Vagina (tissue), 2 donors: Measurements from ENCODE around the gene CRADD. TPM values are rescaled to one million over a fixed set of nuclear protein-coding genes. Genes with fewer than 3 reads are reported as not detected.
"Not testable (repeated sequence)": the region's sequence is repeated elsewhere in the genome, so short reads cannot be mapped to it uniquely, and the experiment has no call there.

Experiments used
- DNase-seq, 2 donors: peaks; one replicate each; pipeline ENCODE4 v3.0.0-alpha.2; 2017; ENCODE audit errors: extremely low spot score in 2 of 2
- H3K27ac ChIP-seq: fragments of 200-600 bp; sonication (generic); one replicate; pipeline ENCODE4 v1.5.1; 2019
- H3K27me3 ChIP-seq: fragments of 200-600 bp; sonication (generic); one replicate; pipeline ENCODE4 v1.5.1; 2019
- H3K36me3 ChIP-seq, 2 donors: fragments of 200-600 bp; sonication (generic); one replicate each; pipeline ENCODE4 v1.5.1; 2017 to 2019
- H3K4me1 ChIP-seq: fragments of 200-600 bp; sonication (generic); one replicate; pipeline ENCODE4 v1.5.1; 2019
- H3K4me3 ChIP-seq, 2 donors: fragments of 200-600 bp; sonication (generic); 1 replicate in 1 of 2; 2 replicates in 1 of 2; pipeline ENCODE4 v1.5.1; 2016 to 2019
- H3K9me3 ChIP-seq: fragments of 200-600 bp; sonication (generic); one replicate; pipeline ENCODE4 v1.5.1; 2019
- CTCF ChIP-seq, 3 experiments: fragments of 450-650 bp in 2 of 3; fragments of 200-600 bp in 1 of 3; sonication (generic) in 1 of 3; IDR thresholded peaks; one replicate each; pipeline ENCODE4 v1.5.1; 2017 to 2019; ENCODE audit warnings: antibody characterized with exemption in 3 of 3, mild to moderate bottlenecking in 2 of 3, moderate library complexity in 2 of 3
- POLR2A ChIP-seq, 2 donors: fragments of 450-650 bp; IDR thresholded peaks; one replicate each; pipeline ENCODE4 v1.6.1; 2017; ENCODE audit warnings: antibody characterized with exemption in 2 of 2, mild to moderate bottlenecking in 2 of 2, moderate library complexity in 2 of 2
- POLR2AphosphoS5 ChIP-seq, 2 donors: sonication (generic); formaldehyde crosslinking; IDR thresholded peaks; one replicate each; pipeline ENCODE4 v1.9.0; 2017; ENCODE audit warnings: antibody characterized with exemption in 2 of 2, mild to moderate bottlenecking in 2 of 2, low read depth in 1 of 2; ENCODE audit not compliant: insufficient read depth in 1 of 2
- intact Hi-C: fragments of 100-400 bp; cut with DNase I; formaldehyde crosslinking; loops from one replicate; pipeline ENCODE4 v1.15.1; 2023
- total RNA-seq: library from RNA; depleted of rRNA; stranded (reverse); fragments of >200 nt; gene quantifications from one replicate; pipeline ENCODE4 v1.2.3, GENCODE V29; 2016

CRADD gene
- total RNA-seq, 1 donor from 2014 or later, result 40.8 TPM

- Histone ChIP-seq H3K9me3 (peaks cover 9% of the 10 kb centered on the region), H3K4me3 (no peak overlapping the region), H3K27ac (no peak overlapping the region), H3K27me3 (no peaks in the 10 kb centered on the region), H3K4me1 (peaks cover under 1% of the 10 kb centered on the region), H3K36me3 (no peaks in the 10 kb centered on the region)
- TF ChIP-seq POLR2AphosphoS5 (IDR thresholded peaks at IDR 0.05; ENCODE audit: insufficient read depth in 1 of 2, low read depth in 1 of 2) (no peak), POLR2A (IDR thresholded peaks at IDR 0.05) (no peak), CTCF (IDR thresholded peaks at IDR 0.05) (no peak)
- intact Hi-C loops, result no loop called here
- DNase-seq, result no peak
Measured at GRCh38 chr12:93862424-93862823, 185.2 kb downstream of the CRADD start.

GRCh38 chr12:93865751-93866150, 188.6 kb downstream of the CRADD start:
- no peak for DNase-seq
- intact Hi-C loops, result no loop called here
- H3K9me3 ChIP-seq, result peaks cover 9% of the 10 kb centered on the region

GRCh38 chr12:93868771-93869170, 191.6 kb downstream of the CRADD start:
- no peaks in the 10 kb centered on the region for H3K36me3 ChIP-seq
- no peaks in the 10 kb centered on the region for H3K4me1 ChIP-seq
- H3K27ac ChIP-seq, result no peak overlapping the region
- no peak for DNase-seq
- TF ChIP-seq CTCF (IDR thresholded peaks at IDR 0.05), result no peak
- TF ChIP-seq POLR2A (IDR thresholded peaks at IDR 0.05), result no peak
- no peak for TF ChIP-seq POLR2AphosphoS5 (IDR thresholded peaks at IDR 0.05; ENCODE audit: insufficient read depth in 1 of 2, low read depth in 1 of 2)
- H3K4me3 ChIP-seq, result no peak overlapping the region
- no peaks in the 10 kb centered on the region for H3K27me3 ChIP-seq
- intact Hi-C loops, result no loop called here
- H3K9me3 ChIP-seq, result peaks cover 16% of the 10 kb centered on the region

More at GRCh38 chr12:93865751-93866150, 188.6 kb downstream of the CRADD start:
- H3K4me3 ChIP-seq, result no peak overlapping the region
- no peaks in the 10 kb centered on the region for H3K4me1 ChIP-seq
- no peaks in the 10 kb centered on the region for H3K27me3 ChIP-seq
- H3K27ac ChIP-seq, result no peak overlapping the region
- TF ChIP-seq POLR2AphosphoS5 (IDR thresholded peaks at IDR 0.05; ENCODE audit: insufficient read depth in 1 of 2, low read depth in 1 of 2), result no peak
- TF ChIP-seq CTCF (IDR thresholded peaks at IDR 0.05), result no peak
- no peak for TF ChIP-seq POLR2A (IDR thresholded peaks at IDR 0.05)
- H3K36me3 ChIP-seq, result no peaks in the 10 kb centered on the region

- DNase-seq, result no peak
- Histone ChIP-seq H3K9me3 (peaks cover 15% of the 10 kb centered on the region), H3K27me3 (no peaks in the 10 kb centered on the region), H3K27ac (no peak overlapping the region), H3K36me3 (no peaks in the 10 kb centered on the region), H3K4me1 (no peaks in the 10 kb centered on the region), H3K4me3 (no peak overlapping the region)
- TF ChIP-seq POLR2AphosphoS5 (IDR thresholded peaks at IDR 0.05; ENCODE audit: insufficient read depth in 1 of 2, low read depth in 1 of 2) (no peak), CTCF (IDR thresholded peaks at IDR 0.05) (no peak), POLR2A (IDR thresholded peaks at IDR 0.05) (no peak)
- intact Hi-C loops, result no loop called here
Measured at GRCh38 chr12:93870020-93870795, 193.0 kb downstream of the CRADD start.

GRCh38 chr12:93871566-93871965, 194.4 kb downstream of the CRADD start:
- H3K4me3 ChIP-seq, DNase-seq, H3K27me3 ChIP-seq, H3K27ac ChIP-seq, H3K36me3 ChIP-seq, H3K4me1 ChIP-seq, intact Hi-C loops, H3K9me3 ChIP-seq: not testable (repeated sequence)
